ENCODE results near the gene PTPRE.

DNA sequence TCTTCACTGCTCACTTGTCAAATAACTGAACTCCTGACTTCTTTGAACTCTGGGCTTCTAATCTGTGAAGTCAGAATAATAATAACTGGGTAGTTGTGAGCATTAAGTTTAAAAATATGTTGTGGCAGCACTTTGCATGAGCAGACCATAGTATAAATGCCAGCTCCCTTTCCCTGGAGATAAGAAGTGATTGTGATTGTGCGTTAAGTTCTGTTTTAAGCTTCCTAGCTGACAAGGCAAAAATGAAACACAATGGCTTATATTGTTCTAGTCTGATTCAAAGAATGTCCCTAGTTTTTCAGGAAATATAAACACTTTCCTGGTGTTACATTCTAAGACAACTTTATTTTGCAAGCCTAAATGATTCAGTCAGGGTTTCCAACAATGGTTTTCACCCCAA lies 61.8 kb downstream of the PTPRE start:
- TF ChIP-seq, protein P1, sequence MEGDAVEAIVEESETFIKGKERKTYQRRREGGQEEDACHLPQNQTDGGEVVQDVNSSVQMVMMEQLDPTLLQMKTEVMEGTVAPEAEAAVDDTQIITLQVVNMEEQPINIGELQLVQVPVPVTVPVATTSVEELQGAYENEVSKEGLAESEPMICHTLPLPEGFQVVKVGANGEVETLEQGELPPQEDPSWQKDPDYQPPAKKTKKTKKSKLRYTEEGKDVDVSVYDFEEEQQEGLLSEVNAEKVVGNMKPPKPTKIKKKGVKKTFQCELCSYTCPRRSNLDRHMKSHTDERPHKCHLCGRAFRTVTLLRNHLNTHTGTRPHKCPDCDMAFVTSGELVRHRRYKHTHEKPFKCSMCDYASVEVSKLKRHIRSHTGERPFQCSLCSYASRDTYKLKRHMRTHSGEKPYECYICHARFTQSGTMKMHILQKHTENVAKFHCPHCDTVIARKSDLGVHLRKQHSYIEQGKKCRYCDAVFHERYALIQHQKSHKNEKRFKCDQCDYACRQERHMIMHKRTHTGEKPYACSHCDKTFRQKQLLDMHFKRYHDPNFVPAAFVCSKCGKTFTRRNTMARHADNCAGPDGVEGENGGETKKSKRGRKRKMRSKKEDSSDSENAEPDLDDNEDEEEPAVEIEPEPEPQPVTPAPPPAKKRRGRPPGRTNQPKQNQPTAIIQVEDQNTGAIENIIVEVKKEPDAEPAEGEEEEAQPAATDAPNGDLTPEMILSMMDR (IDR thresholded peaks at IDR 0.05; ENCODE audit: low read depth, low read length): no peak
- TF ChIP-seq, protein P2, sequence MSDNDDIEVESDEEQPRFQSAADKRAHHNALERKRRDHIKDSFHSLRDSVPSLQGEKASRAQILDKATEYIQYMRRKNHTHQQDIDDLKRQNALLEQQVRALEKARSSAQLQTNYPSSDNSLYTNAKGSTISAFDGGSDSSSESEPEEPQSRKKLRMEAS (IDR thresholded peaks at IDR 0.05; ENCODE audit: low read depth, low read length): no peak
- no peak for TF ChIP-seq POLR2A (IDR thresholded peaks at IDR 0.05; ENCODE audit: extremely low read depth, insufficient read length)
